LNCAP (cell line): ENCODE results near the gene SCGB2B2.

Source experiments
- CTCF ChIP-seq: fragments of 450-650 bp; IDR thresholded peaks from 2 replicates; pipeline ENCODE4 v1.5.1; 2017; ENCODE audit warnings: mild to moderate bottlenecking

SCGB2B2 gene

GRCh38 chr19:34667349-34668076 lies 9.4 kb downstream of the SCGB2B2 start:
- TF ChIP-seq CTCF: no peak

- no peak for TF ChIP-seq CTCF
Measured at GRCh38 chr19:34666958-34667265, 10.0 kb downstream of the SCGB2B2 start.

GRCh38 chr19:34666200-34666957 lies 10.6 kb downstream of the SCGB2B2 start:
- no peak for TF ChIP-seq CTCF

GRCh38 chr19:34664870-34665269 lies 12.1 kb downstream of the SCGB2B2 start:
- TF ChIP-seq CTCF: no peak

GRCh38 chr19:34664168-34664567 lies 12.8 kb downstream of the SCGB2B2 start:
- no peak for TF ChIP-seq CTCF

- TF ChIP-seq CTCF: peak; percentile 33; the same call in 1 of the 2 replicates
Measured at GRCh38 chr19:34662919-34663318, 14.0 kb downstream of the SCGB2B2 start.

GRCh38 chr19:34661357-34661756 lies 15.6 kb downstream of the SCGB2B2 start:
- TF ChIP-seq CTCF: no peak
